ENCODE results near the gene ABAT. TPM values are rescaled to one million over a fixed set of nuclear protein-coding genes. Genes with fewer than 3 reads are reported as not detected.

ABAT gene
- total RNA-seq: 1 to 10 TPM; 5.4 to 6.0 TPM

- no peaks in the 10 kb centered on the region for H3K9me3 Mint-ChIP-seq
- DNase-seq: peak; percentile 94
- POLR2A ChIA-PET: interaction anchor here (0.6 to 1.5 kb wide), 4 partner anchors 48 to 193 kb away, joined by 4 to 5 read pairs (median 4); partner anchors contain the start of genes PMM2 and TMEM186
- no peaks in the 10 kb centered on the region for H3K36me3 Mint-ChIP-seq
- H3K27ac Mint-ChIP-seq: peak within 1 kb of the TSS; percentile 77
- peaks cover 11% of the 10 kb centered on the region for H3K4me1 Mint-ChIP-seq
- peaks cover 4% of the 10 kb centered on the region for H3K27me3 Mint-ChIP-seq
- peak; percentile 100 for ATAC-seq (ENCODE audit: low read depth)
- H3K4me3 Mint-ChIP-seq: peak within 1 kb of the TSS; percentile 85
These were observed at the start of gene ABAT for GRCh38 chr16:8674413-8675022. TSS of gene ABAT (plus strand) at chr16:8674617. CDS start at chr16:8735740, 61,123 bp downstream.

DNA sequence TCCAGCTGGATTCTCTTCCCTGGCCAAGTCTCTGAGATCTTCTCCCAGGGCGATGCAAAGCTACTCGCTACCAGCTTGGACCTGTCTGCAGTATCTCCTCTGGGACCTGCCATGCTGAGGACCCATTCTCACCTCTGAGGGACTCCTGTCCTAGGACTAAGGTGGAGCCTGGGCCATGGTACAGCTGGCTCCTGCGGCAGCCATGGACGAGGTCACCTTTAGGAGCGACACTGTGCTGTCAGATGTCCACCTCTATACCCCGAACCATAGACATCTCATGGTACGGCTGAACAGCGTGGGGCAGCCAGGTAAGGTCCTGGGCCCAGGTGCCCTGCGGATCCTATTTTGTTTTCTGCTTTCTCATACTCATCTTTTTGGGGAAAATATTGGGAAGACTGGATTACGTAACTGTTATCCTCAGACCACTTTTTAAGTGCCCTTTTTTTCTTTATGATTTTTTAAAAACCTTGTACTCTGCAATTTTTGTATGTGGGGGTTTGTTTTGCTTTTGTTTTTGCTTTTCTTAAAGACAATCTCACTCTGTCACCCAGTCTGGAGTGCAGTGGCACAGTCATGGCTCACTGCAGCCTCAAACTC, 48.8 kb upstream of the ABAT start:
- ATAC-seq (ENCODE audit: low read depth) (no peak), DNase-seq (no peak)
- Mint-ChIP-seq H3K27me3 (no peaks in the 10 kb centered on the region), H3K4me1 (peaks cover 17% of the 10 kb centered on the region), H3K27ac (no peak overlapping the region), H3K36me3 (peaks cover 22% of the 10 kb centered on the region), H3K9me3 (no peaks in the 10 kb centered on the region), H3K4me3 (no peak overlapping the region)
- POLR2A ChIA-PET: no interaction called here

GRCh38 chr16:8626946-8627345, 47.5 kb upstream of the ABAT start:
- H3K27ac Mint-ChIP-seq: no peak overlapping the region
- H3K4me1 Mint-ChIP-seq: peaks cover 17% of the 10 kb centered on the region
- DNase-seq (no peak), ATAC-seq (ENCODE audit: low read depth) (no peak)
- POLR2A ChIA-PET: interaction anchor here (0.7 kb wide), 1 partner anchor 47 kb away, joined by 4 read pairs; no protein-coding TSS in a partner anchor
- H3K9me3 Mint-ChIP-seq: no peaks in the 10 kb centered on the region
- no peak overlapping the region for H3K4me3 Mint-ChIP-seq
- H3K27me3 Mint-ChIP-seq: no peaks in the 10 kb centered on the region
- peaks cover 22% of the 10 kb centered on the region for H3K36me3 Mint-ChIP-seq

GRCh38 chr16:8627456-8627855, 47.0 kb upstream of the ABAT start:
- H3K36me3 Mint-ChIP-seq: peaks cover 22% of the 10 kb centered on the region
- no peak overlapping the region for H3K4me3 Mint-ChIP-seq
- peaks cover 12% of the 10 kb centered on the region for H3K4me1 Mint-ChIP-seq
- H3K9me3 Mint-ChIP-seq: no peaks in the 10 kb centered on the region
- ATAC-seq (ENCODE audit: low read depth) (no peak), DNase-seq (no peak)
- no peak overlapping the region for H3K27ac Mint-ChIP-seq
- POLR2A ChIA-PET: no interaction called here
- H3K27me3 Mint-ChIP-seq: no peaks in the 10 kb centered on the region

GRCh38 chr16:8628981-8629725, 45.3 kb upstream of the ABAT start:
- Mint-ChIP-seq H3K9me3 (no peaks in the 10 kb centered on the region), H3K4me3 (no peak overlapping the region), H3K27ac (no peak overlapping the region), H3K4me1 (peaks cover 12% of the 10 kb centered on the region), H3K36me3 (peaks cover 22% of the 10 kb centered on the region), H3K27me3 (no peaks in the 10 kb centered on the region)
- DNase-seq (no peak), ATAC-seq (ENCODE audit: low read depth) (no peak)
- POLR2A ChIA-PET: interaction anchor here (0.9 kb wide), 1 partner anchor 15 kb away, joined by 3 read pairs; no protein-coding TSS in a partner anchor

DNA sequence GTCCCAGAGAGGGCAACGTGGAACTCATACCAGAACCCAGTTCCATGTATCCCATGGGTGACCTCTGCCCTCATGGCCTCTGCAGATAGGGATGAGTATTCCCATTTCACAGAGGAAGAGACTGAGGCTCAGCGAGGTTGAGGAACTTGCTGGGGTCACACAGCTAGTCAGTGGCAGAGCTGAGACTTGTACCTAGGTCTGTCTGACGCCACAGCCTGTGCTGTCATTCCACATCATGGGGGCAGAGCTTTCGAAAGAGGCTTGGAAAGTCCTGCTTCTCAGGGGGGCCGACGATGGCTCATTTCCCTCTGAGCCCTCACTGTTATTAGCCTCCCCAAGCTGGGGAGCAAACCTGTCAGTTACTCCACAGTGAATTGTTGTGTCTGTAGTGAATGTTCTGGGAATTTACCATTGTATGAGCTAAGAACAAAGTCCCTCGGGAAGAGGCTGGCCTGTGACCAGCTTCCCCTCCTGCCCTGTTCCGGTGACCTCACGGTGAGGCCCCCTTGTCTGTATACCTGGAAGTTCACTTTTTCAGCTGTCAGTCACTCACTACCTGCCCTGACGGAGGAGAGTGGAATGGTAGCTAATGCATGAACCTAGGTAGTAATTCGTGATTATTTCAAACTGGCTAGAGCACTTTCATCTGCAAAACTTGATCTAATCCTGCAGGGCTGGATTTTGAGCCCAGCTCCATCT, 44.0 kb upstream of the ABAT start:
- POLR2A ChIA-PET: no interaction called here
- ATAC-seq (ENCODE audit: low read depth) (no peak), DNase-seq (no peak)
- H3K4me1 Mint-ChIP-seq: peaks cover 12% of the 10 kb centered on the region
- H3K27me3 Mint-ChIP-seq: no peaks in the 10 kb centered on the region
- H3K27ac Mint-ChIP-seq: no peak overlapping the region
- H3K4me3 Mint-ChIP-seq: no peak overlapping the region
- H3K9me3 Mint-ChIP-seq: no peaks in the 10 kb centered on the region
- H3K36me3 Mint-ChIP-seq: peaks cover 22% of the 10 kb centered on the region

- no peak overlapping the region for H3K27ac Mint-ChIP-seq
- no peaks in the 10 kb centered on the region for H3K9me3 Mint-ChIP-seq
- H3K4me1 Mint-ChIP-seq: peaks cover 12% of the 10 kb centered on the region
These were observed 43.0 kb upstream of the ABAT start for GRCh38 chr16:8631373-8631772.

DNA sequence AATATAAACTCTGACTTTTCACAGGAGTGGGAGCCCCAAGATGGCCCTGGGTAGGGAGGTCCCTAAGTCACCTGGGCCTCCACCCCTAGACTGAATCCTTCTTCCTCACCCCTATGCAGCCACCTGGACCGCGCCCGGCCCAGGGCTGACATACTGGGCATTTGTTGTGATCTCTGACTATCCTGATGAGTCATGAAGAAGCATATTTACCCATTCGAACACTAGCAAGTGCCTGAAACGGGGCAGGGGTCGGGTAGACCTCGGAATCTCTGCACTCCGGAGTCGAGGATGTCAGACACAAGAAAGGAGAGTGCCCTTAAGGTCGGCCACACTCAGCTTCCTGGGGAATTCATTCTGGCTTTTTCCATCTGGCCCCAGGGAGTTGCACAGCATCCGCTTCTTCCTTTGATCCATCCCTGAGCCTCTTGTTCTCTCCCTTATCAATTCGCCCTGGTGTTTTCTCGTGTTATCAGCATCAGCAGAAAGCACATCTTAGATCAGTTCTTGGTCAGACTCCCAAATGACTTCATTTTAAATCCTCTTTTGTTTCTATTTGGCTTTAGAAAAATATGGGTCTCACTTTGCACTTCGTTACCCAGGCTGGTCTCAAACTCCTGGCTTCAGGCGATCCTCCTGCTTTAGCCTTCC, 42.5 kb upstream of the ABAT start:
- Mint-ChIP-seq H3K4me1 (peaks cover 12% of the 10 kb centered on the region), H3K27ac (no peak overlapping the region), H3K36me3 (peaks cover 22% of the 10 kb centered on the region), H3K27me3 (no peaks in the 10 kb centered on the region), H3K4me3 (no peak overlapping the region), H3K9me3 (no peaks in the 10 kb centered on the region)
- ATAC-seq (ENCODE audit: low read depth) (no peak), DNase-seq (no peak)
- POLR2A ChIA-PET: no interaction called here

More at GRCh38 chr16:8631373-8631772, 43.0 kb upstream of the ABAT start:
- no peak for ATAC-seq (ENCODE audit: low read depth)
- DNase-seq: no peak
- H3K36me3 Mint-ChIP-seq: peaks cover 22% of the 10 kb centered on the region
- no peaks in the 10 kb centered on the region for H3K27me3 Mint-ChIP-seq
- no peak overlapping the region for H3K4me3 Mint-ChIP-seq
- POLR2A ChIA-PET: no interaction called here

DNA sequence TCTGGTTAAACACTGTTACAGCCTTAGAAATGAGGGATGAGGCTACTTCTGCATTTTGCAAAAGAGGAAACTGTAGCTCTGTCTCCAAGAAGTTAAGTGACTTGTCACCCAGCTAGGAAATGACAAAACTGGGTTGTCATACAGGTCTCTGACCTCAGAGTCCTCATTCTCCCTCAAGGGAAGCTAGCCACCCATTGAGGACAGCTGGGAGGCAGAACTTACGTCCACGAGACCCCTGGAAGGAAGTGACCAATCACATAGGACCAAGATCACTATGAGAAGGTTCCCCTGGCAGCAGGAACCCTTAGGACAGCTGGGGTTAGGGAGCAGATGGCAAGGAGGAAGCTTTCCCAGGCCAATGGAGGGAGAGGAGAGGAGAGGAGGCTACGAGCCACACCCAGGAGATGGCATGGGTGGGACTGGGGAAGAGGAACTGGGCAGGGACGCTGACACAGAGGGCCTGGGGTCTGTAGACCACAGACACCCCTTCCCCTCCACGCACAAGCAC, 41.7 kb upstream of the ABAT start:
- no peak for DNase-seq
- POLR2A ChIA-PET: no interaction called here
- no peak overlapping the region for H3K4me3 Mint-ChIP-seq
- H3K27me3 Mint-ChIP-seq: no peaks in the 10 kb centered on the region
- no peak overlapping the region for H3K27ac Mint-ChIP-seq
- H3K9me3 Mint-ChIP-seq: no peaks in the 10 kb centered on the region
- peaks cover 12% of the 10 kb centered on the region for H3K4me1 Mint-ChIP-seq
- ATAC-seq (ENCODE audit: low read depth): no peak
- H3K36me3 Mint-ChIP-seq: peaks cover 16% of the 10 kb centered on the region

DNA sequence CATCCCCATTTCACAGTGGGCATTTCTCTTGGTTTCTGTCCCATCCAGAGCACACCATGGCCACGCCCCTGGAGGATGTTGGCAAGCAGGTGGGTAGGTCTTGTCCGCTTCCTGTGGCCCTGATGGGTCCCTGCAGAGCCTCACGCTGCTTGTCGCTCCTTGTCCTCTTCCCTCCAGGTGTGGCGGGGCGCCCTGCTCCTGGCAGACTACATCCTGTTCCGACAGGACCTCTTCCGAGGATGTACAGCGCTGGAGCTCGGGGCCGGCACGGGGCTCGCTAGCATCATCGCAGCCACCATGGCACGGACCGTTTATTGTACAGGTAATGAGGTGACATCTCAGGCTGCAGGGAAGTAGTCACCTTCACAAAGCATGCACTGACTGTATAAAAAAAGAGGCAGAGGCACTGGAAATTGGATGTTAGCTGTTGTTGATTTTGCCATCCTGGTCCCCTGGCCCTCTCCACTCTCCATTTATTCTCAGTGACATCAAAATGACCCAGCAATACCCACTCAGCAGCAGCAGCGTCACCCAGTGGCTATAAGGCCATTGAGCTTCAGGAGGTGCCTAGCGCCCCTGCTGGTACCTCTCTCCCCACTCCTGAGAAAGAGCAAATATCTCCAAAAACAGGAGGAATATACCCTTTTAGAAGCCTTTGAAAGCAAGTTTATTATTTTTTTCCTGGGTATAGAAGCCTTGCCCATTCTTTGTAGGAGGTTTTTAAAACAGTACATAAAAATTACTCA, 39.3 kb upstream of the ABAT start:
- Mint-ChIP-seq H3K36me3 (peaks cover 2% of the 10 kb centered on the region), H3K27ac (no peak overlapping the region), H3K9me3 (no peaks in the 10 kb centered on the region), H3K27me3 (no peaks in the 10 kb centered on the region), H3K4me1 (no peaks in the 10 kb centered on the region), H3K4me3 (no peak overlapping the region)
- ATAC-seq (ENCODE audit: low read depth) (no peak), DNase-seq (no peak)
- POLR2A ChIA-PET: no interaction called here

- Mint-ChIP-seq H3K36me3 (peaks cover 19% of the 10 kb centered on the region), H3K27ac (no peak overlapping the region), H3K9me3 (no peaks in the 10 kb centered on the region), H3K4me1 (peaks cover 6% of the 10 kb centered on the region), H3K27me3 (no peaks in the 10 kb centered on the region), H3K4me3 (no peak overlapping the region)
- POLR2A ChIA-PET: no interaction called here
- DNase-seq (no peak), ATAC-seq (ENCODE audit: low read depth) (no peak)
These were observed 34.7 kb upstream of the ABAT start for GRCh38 chr16:8639694-8640093.

- Mint-ChIP-seq H3K27me3 (no peaks in the 10 kb centered on the region), H3K4me3 (no peak overlapping the region), H3K4me1 (peaks cover 15% of the 10 kb centered on the region), H3K9me3 (no peaks in the 10 kb centered on the region), H3K36me3 (peaks cover 28% of the 10 kb centered on the region), H3K27ac (no peak overlapping the region)
- ATAC-seq (ENCODE audit: low read depth) (no peak), DNase-seq (no peak)
- POLR2A ChIA-PET: interaction anchor here (0.7 kb wide), 1 partner anchor 21 kb away, joined by 3 read pairs; no protein-coding TSS in a partner anchor
These were observed 32.7 kb upstream of the ABAT start for GRCh38 chr16:8641671-8642070.
